BJ (cell line): ENCODE results near the gene VAPB. TPM values are rescaled to one million over a fixed set of nuclear protein-coding genes. Genes with fewer than 3 reads are reported as not detected.

Source experiments
- CTCF ChIA-PET: fragments of 350-600 bp; formaldehyde crosslinking; extraction: SDS; loops from one replicate; lab custom pipeline; 2021; ENCODE audit warnings: antibody characterized with exemption, inconsistent platforms; lab: Yijun Ruan, JAX
- POLR2A ChIA-PET: fragments of 300-600 bp; sonication (Branson Sonifier 250); formaldehyde crosslinking; extraction: SDS; loops from one replicate; lab custom pipeline; 2021; ENCODE audit warnings: antibody characterized with exemption; lab: Charles Lee
- DNase-seq: peaks from one replicate; pipeline ENCODE4 v3.0.0-alpha.2; 2011; ENCODE audit warnings: low read depth
- H3K27me3 ChIP-seq: 2 replicates; pipeline ENCODE4 v1.6.0; 2011; ENCODE audit warnings: low read length; ENCODE audit not compliant: control insufficient read depth, insufficient read depth
- H3K36me3 ChIP-seq: 2 replicates; pipeline ENCODE4 v1.5.1; 2011; ENCODE audit warnings: low read length; ENCODE audit not compliant: control insufficient read depth, insufficient read depth
- H3K4me3 ChIP-seq: 2 replicates; pipeline ENCODE4 v1.5.1; 2011; ENCODE audit warnings: low read depth, mild to moderate bottlenecking, control low read depth, low read length
- CTCF ChIP-seq: IDR thresholded peaks from 2 replicates; pipeline ENCODE4 v1.5.1; 2011; ENCODE audit warnings: low read depth, mild to moderate bottlenecking, control low read depth, inconsistent platforms, low read length, moderate library complexity; ENCODE audit not compliant: insufficient read depth
- polyA plus RNA-seq: library from polyadenylated mRNA; depleted of rRNA; stranded (reverse); fragments of >200 nt; gene quantifications from 2 replicates; pipeline ENCODE4 v1.2.3, GENCODE V29; 2011; rRNA removed

VAPB gene
- polyA plus RNA-seq, 1 experiment, result 21.1 TPM

- no peak for DNase-seq
- POLR2A ChIA-PET, result no interaction called here
- Histone ChIP-seq H3K4me3 (no peak overlapping the region), H3K36me3 (no peaks in the 10 kb centered on the region), H3K27me3 (no peaks in the 10 kb centered on the region)
- TF ChIP-seq CTCF, result no peak
- CTCF ChIA-PET, result no interaction called here
These were observed 108.1 kb downstream of the VAPB start for GRCh38 chr20:58497076-58497641.

GRCh38 chr20:58497724-58498469 is 108.9 kb downstream of the VAPB start:
- H3K4me3 ChIP-seq, result no peak overlapping the region
- ChIA-PET POLR2A (no interaction called here), CTCF (no interaction called here)
- no peaks in the 10 kb centered on the region for H3K27me3 ChIP-seq
- TF ChIP-seq CTCF, result no peak
- no peaks in the 10 kb centered on the region for H3K36me3 ChIP-seq
- DNase-seq, result no peak

- Histone ChIP-seq H3K4me3 (no peak overlapping the region), H3K27me3 (no peaks in the 10 kb centered on the region), H3K36me3 (no peaks in the 10 kb centered on the region)
- POLR2A ChIA-PET, result no interaction called here
- TF ChIP-seq CTCF, result no peak
- no peak for DNase-seq
- CTCF ChIA-PET, result no interaction called here
These were observed 109.5 kb downstream of the VAPB start for GRCh38 chr20:58498470-58499068.

- no peak overlapping the region for H3K4me3 ChIP-seq
- ChIA-PET CTCF (interaction anchor here (1.1 to 1.6 kb wide), 2 partner anchors 13 to 19 kb away, joined by 4 read pairs; no protein-coding TSS in a partner anchor), POLR2A (no interaction called here)
- H3K36me3 ChIP-seq, result no peaks in the 10 kb centered on the region
- no peaks in the 10 kb centered on the region for H3K27me3 ChIP-seq
- TF ChIP-seq CTCF, result no peak
- no peak for DNase-seq
These were observed 111.2 kb downstream of the VAPB start for GRCh38 chr20:58500256-58500655.

Other genes starting within 250 kb of the VAPB start
- not detected in 2 replicates for gene ANKRD60, start 160.6 kb upstream of the VAPB start, polyA plus RNA-seq
- gene RAB22A, start 79.5 kb upstream of the VAPB start, polyA plus RNA-seq, result 7.8 and 11.9 TPM in 2 replicates
- gene APCDD1L, start 126.2 kb downstream of the VAPB start, polyA plus RNA-seq, result 1.7 and 2.5 TPM in 2 replicates